IMR-90 (cell line): ENCODE data around the gene SGK1. TPM values are rescaled to one million over a fixed set of nuclear protein-coding genes. Genes with fewer than 3 reads are reported as not detected.

Experiments
- ATAC-seq: fragments of 200-7000 bp; cut with Tn5 transposase; 2 replicates; pipeline ENCODE4 v1.9.1; 2020; ENCODE audit warnings: low read depth, mild to moderate bottlenecking, moderate library complexity
- BruUV-seq: library from RNA; stranded (reverse); fragments of 400-500 nt; replicated peaks from 2 replicates; lab custom pipeline; 2021; lab: Mats Ljungman, UMichigan
- CTCF ChIA-PET: fragments of 300-600 bp; formaldehyde crosslinking; extraction: SDS; loops from one replicate; lab custom pipeline; 2021; ENCODE audit warnings: antibody characterized with exemption; lab: Yijun Ruan, JAX
- POLR2A ChIA-PET: fragments of 300-600 bp; sonication (Branson Sonifier 250); formaldehyde crosslinking; loops from one replicate; lab custom pipeline; 2022; ENCODE audit warnings: antibody characterized with exemption; ENCODE audit not compliant: unreplicated experiment; lab: Charles Lee
- DNase-seq: peaks from one replicate; pipeline ENCODE4 v3.0.0; 2013
- H2AFZ ChIP-seq: replicated peaks from 2 replicates; pipeline ENCODE3; 2013; ENCODE audit warnings: low read length, mild to moderate bottlenecking; ENCODE audit not compliant: poor library complexity
- H2AK5ac ChIP-seq: 2 replicates; pipeline ENCODE4 v1.6.1; 2013; ENCODE audit warnings: low read depth, low read length, inconsistent platforms
- H2AK9ac ChIP-seq: replicated peaks from 2 replicates; pipeline ENCODE3; 2013; ENCODE audit warnings: mild to moderate bottlenecking, low read depth, low read length, moderate library complexity; ENCODE audit not compliant: poor library complexity
- H2BK120ac ChIP-seq: 2 replicates; pipeline ENCODE4 v1.6.1; 2013; ENCODE audit warnings: low read depth, low read length, inconsistent platforms
- H2BK15ac ChIP-seq: 3 replicates; pipeline ENCODE4 v1.6.1; 2013; ENCODE audit warnings: low read depth, low read length, inconsistent platforms
- H2BK20ac ChIP-seq: 2 replicates; pipeline ENCODE4 v1.6.1; 2013; ENCODE audit warnings: low read depth, mild to moderate bottlenecking, inconsistent platforms, low read length, moderate library complexity
- H2BK5ac ChIP-seq: 2 replicates; pipeline ENCODE4 v1.6.1; 2013; ENCODE audit warnings: mild to moderate bottlenecking, low read depth, low read length, inconsistent platforms; ENCODE audit not compliant: poor library complexity, severe bottlenecking
- H3K14ac ChIP-seq: replicated peaks from 2 replicates; pipeline ENCODE4 v1.6.1; 2013; ENCODE audit warnings: low read depth, low read length, inconsistent platforms
- H3K18ac ChIP-seq: 2 replicates; pipeline ENCODE4 v1.6.1; 2013; ENCODE audit warnings: low read depth, low read length, control low read depth
- H3K23ac ChIP-seq: 2 replicates; pipeline ENCODE4 v1.6.1; 2013; ENCODE audit warnings: low read depth, low read length, inconsistent platforms
- H3K27ac ChIP-seq: 2 replicates; pipeline ENCODE4 v1.5.1; 2013; ENCODE audit warnings: mild to moderate bottlenecking, control low read depth, low read length; ENCODE audit not compliant: insufficient read depth
- H3K27me3 ChIP-seq: 2 replicates; pipeline ENCODE4 v1.6.1; 2013; ENCODE audit warnings: low read length; ENCODE audit not compliant: control insufficient read depth, insufficient read depth
- H3K36me3 ChIP-seq: 2 replicates; pipeline ENCODE4 v1.6.1; 2013; ENCODE audit warnings: low read length, mixed read lengths; ENCODE audit not compliant: control insufficient read depth, insufficient read depth
- H3K4ac ChIP-seq: 2 replicates; pipeline ENCODE4 v1.6.1; 2013; ENCODE audit warnings: low read depth, low read length, inconsistent platforms
- H3K4me1 ChIP-seq: 2 replicates; pipeline ENCODE4 v1.6.1; 2013; ENCODE audit warnings: low read length, mixed read lengths; ENCODE audit not compliant: control insufficient read depth, insufficient read depth
- H3K4me2 ChIP-seq: 2 replicates; pipeline ENCODE4 v1.6.1; 2013; ENCODE audit warnings: low read depth, mild to moderate bottlenecking, control low read depth, low read length, moderate library complexity
- H3K4me3 ChIP-seq: 2 replicates; pipeline ENCODE4 v1.5.1; 2013; ENCODE audit warnings: low read depth, mild to moderate bottlenecking, control low read depth, low read length, moderate library complexity; ENCODE audit not compliant: insufficient read depth
- H3K56ac ChIP-seq: 2 replicates; pipeline ENCODE4 v1.6.1; 2013; ENCODE audit warnings: low read length, inconsistent platforms; ENCODE audit not compliant: insufficient read depth; ENCODE audit errors: extremely low read depth
- H3K79me1 ChIP-seq, 2 experiments: 2 replicates each; pipeline ENCODE4 v1.6.1; 2013; ENCODE audit warnings: low read length in 2 of 2, inconsistent platforms in 1 of 2, low read depth in 1 of 2
- H3K9ac ChIP-seq: 2 replicates; pipeline ENCODE4 v1.6.1; 2013; ENCODE audit warnings: low read depth, low read length, control low read depth
- H3K9me1 ChIP-seq: 2 replicates; pipeline ENCODE4 v1.6.1; 2013; ENCODE audit warnings: low read length, inconsistent platforms; ENCODE audit not compliant: insufficient read depth
- H3K9me3 ChIP-seq: 2 replicates; pipeline ENCODE4 v1.6.1; 2013; ENCODE audit warnings: low read length; ENCODE audit not compliant: control insufficient read depth, insufficient read depth
- H4K20me1 ChIP-seq: 2 replicates; pipeline ENCODE4 v1.6.1; 2013; ENCODE audit warnings: low read length, inconsistent platforms; ENCODE audit not compliant: insufficient read depth
- H4K5ac ChIP-seq: 2 replicates; pipeline ENCODE4 v1.6.1; 2013; ENCODE audit warnings: mild to moderate bottlenecking, low read depth, low read length, control low read depth
- H4K8ac ChIP-seq, 2 experiments: 2 replicates each; pipeline ENCODE4 v1.6.1; 2013; ENCODE audit warnings: low read depth in 2 of 2, low read length in 2 of 2, control low read depth in 1 of 2, inconsistent platforms in 1 of 2
- H4K91ac ChIP-seq: 2 replicates; pipeline ENCODE4 v1.6.1; 2013; ENCODE audit warnings: low read depth, low read length, inconsistent platforms; ENCODE audit not compliant: insufficient read depth
- FOS ChIP-seq: fragments of 150-350 bp; IDR thresholded peaks from 2 replicates; pipeline ENCODE4 v1.6.1; 2016; ENCODE audit warnings: low read depth, low read length
- MAFK ChIP-seq: IDR thresholded peaks from 2 replicates; pipeline ENCODE4 v1.6.1; 2012; ENCODE audit warnings: low read depth, low read length, improper control_type of control experiment
- WGBS, 2 experiments: methylation state at CpG; one replicate each; pipeline versions ENCODE4 v1.1.5 to v1.1.7; 2013; ENCODE audit warnings: missing lambda C conversion rate in 2 of 2; ENCODE audit not compliant: insufficient read length in 1 of 2; ENCODE audit errors: extremely low coverage in 2 of 2; 5-methylcytosine and 5-hydroxymethylcytosine counted together
- dilution Hi-C: fragments of 300-500 bp; cut with HindIII; formaldehyde crosslinking; loops from one replicate; pipeline ENCODE4 v1.14.3; 2018; ENCODE audit warnings: low sequenced_read_pairs; ENCODE audit not compliant: unreplicated experiment
- in situ Hi-C: fragments of 300-500 bp; cut with MboI; formaldehyde crosslinking; loops from 3 replicates; pipeline ENCODE4 v1.14.3; 2019; ENCODE audit warnings: low sequenced_read_pairs, inconsistent platforms, mixed read lengths
- intact Hi-C: fragments of 100-400 bp; cut with micrococcal nuclease; formaldehyde crosslinking; loops from 2 replicates; pipeline ENCODE4 v1.10.0; 2022
- polyA plus RNA-seq, 3 experiments: library from polyadenylated mRNA; depleted of rRNA; stranded (reverse); fragments of >200 nt; gene quantifications; 2 replicates each; pipeline ENCODE4 v1.2.3, GENCODE V29; 2012; ENCODE audit warnings: low replicate concordance in 1 of 3
- total RNA-seq: library from RNA; depleted of rRNA; stranded (reverse); fragments of >200 nt; gene quantifications from 2 replicates; pipeline ENCODE4 v1.2.3, GENCODE V29; 2012

Gene SGK1
- total and polyA plus RNA-seq, 2 of the 4 experiments (the other 2 are of a cell fraction) = 121 to 255 TPM

- no TSS peak for BruUV-seq
- Histone ChIP-seq H3K36me3 (no peaks in the 10 kb centered on the region), H4K20me1 (no peaks in the 10 kb centered on the region), H2BK120ac (peak overlapping the region; percentile 71), H3K9me1 (peaks cover 3% of the 10 kb centered on the region; the same call in 1 of the 2 replicates), H3K4me1 (peaks cover 4% of the 10 kb centered on the region; the same call in 1 of the 2 replicates), H3K79me1 (no peaks in the 10 kb centered on the region), H3K4me2 (peak overlapping the region; percentile 9; the same call in 1 of the 2 replicates), H2AFZ (peak overlapping the region; percentile 16), H3K18ac (peak overlapping the region; percentile 64; the same call in 1 of the 2 replicates), H2BK20ac (peak overlapping the region; percentile 64), H3K9ac (no peak overlapping the region; the same call in 1 of the 2 replicates), H3K4ac (peak overlapping the region; percentile 14; the same call in 1 of the 2 replicates), H3K14ac (peak overlapping the region; percentile 38; the same call in 1 of the 2 replicates), H2BK15ac (peak overlapping the region; percentile 52; the same call in 1 of the 3 replicates), H2AK9ac (no peak overlapping the region), H2AK5ac (no peak overlapping the region), H4K91ac (peak overlapping the region; percentile 1; the same call in 1 of the 2 replicates), H3K4me3 (no peak overlapping the region), H3K27me3 (no peaks in the 10 kb centered on the region), H4K8ac (peak overlapping the region in 1 of 2 experiments; percentile 6; a peak in 1 of 4 replicates), H3K9me3 (no peaks in the 10 kb centered on the region), H3K27ac (no peak overlapping the region), H3K23ac (no peak overlapping the region; the same call in 1 of the 2 replicates), H2BK5ac (no peak overlapping the region), H4K5ac (no peak overlapping the region; the same call in 1 of the 2 replicates), H3K56ac (no peak overlapping the region)
- DNase-seq (peak; percentile 93), ATAC-seq (peak; percentile 56; the same call in 1 of the 2 replicates)
- ChIA-PET POLR2A (no interaction called here), CTCF (interaction anchor here (0.8 to 1.1 kb wide), 2 partner anchors 10 to 18 kb away, joined by 3 to 4 read pairs; no protein-coding TSS in a partner anchor)
- dilution Hi-C loops = no loop called here
- WGBS, 2 experiments = no CpG with 5 or more reads among the region's 4 CpGs
- in situ Hi-C loops = no loop called here
- intact Hi-C loops = no loop called here
- TF ChIP-seq FOS (peak; percentile 43; the same call in 1 of the 2 replicates), MAFK (no peak)
These were observed 35.0 kb upstream of the SGK1 start for GRCh38 chr6:134352786-134353480.
